NCI-H510A treated with DMSO at 0.1 percent for 48 hours (cell line): ENCODE measurements around the gene INPP4B.

Experiments
- DNase-seq: peaks from one replicate; lab custom pipeline; 2025; lab: John Stamatoyannopoulos, UW

INPP4B gene

GRCh38 chr4:142128529-142128928 lies 717.6 kb downstream of the INPP4B start:
- no peak for DNase-seq

GRCh38 chr4:142126890-142127497 lies 719.1 kb downstream of the INPP4B start:
- DNase-seq, result peak; percentile 77

- no peak for DNase-seq
Observed at GRCh38 chr4:142124874-142125273, 721.2 kb downstream of the INPP4B start.

- DNase-seq, result no peak
Observed at GRCh38 chr4:142121448-142122350, 724.4 kb downstream of the INPP4B start.

- DNase-seq, result no peak
Observed at GRCh38 chr4:142120921-142121320, 725.2 kb downstream of the INPP4B start.

GRCh38 chr4:142112451-142112850 lies 733.6 kb downstream of the INPP4B start:
- no peak for DNase-seq

GRCh38 chr4:142110136-142110535 lies 736.0 kb downstream of the INPP4B start:
- DNase-seq, result no peak

- DNase-seq, result no peak
Observed at GRCh38 chr4:142104041-142104440, 742.1 kb downstream of the INPP4B start.

GRCh38 chr4:142101401-142101800 lies 744.7 kb downstream of the INPP4B start:
- DNase-seq, result no peak

- DNase-seq, result no peak
Observed at GRCh38 chr4:142100941-142101340, 745.2 kb downstream of the INPP4B start.

GRCh38 chr4:142098900-142099545 lies 747.1 kb downstream of the INPP4B start:
- no peak for DNase-seq

- DNase-seq, result no peak
Observed at GRCh38 chr4:142098380-142098779, 747.7 kb downstream of the INPP4B start.

GRCh38 chr4:142097015-142097414 lies 749.1 kb downstream of the INPP4B start:
- DNase-seq, result no peak

- no peak for DNase-seq
Observed at GRCh38 chr4:142095886-142096605, 750.1 kb downstream of the INPP4B start.

GRCh38 chr4:142092941-142093340 lies 753.2 kb downstream of the INPP4B start:
- no peak for DNase-seq

GRCh38 chr4:142091691-142092182 lies 754.4 kb downstream of the INPP4B start:
- no peak for DNase-seq

- no peak for DNase-seq
Observed at GRCh38 chr4:142091085-142091513, 755.0 kb downstream of the INPP4B start.

GRCh38 chr4:142088906-142089305 lies 757.2 kb downstream of the INPP4B start:
- DNase-seq, result no peak

- DNase-seq, result no peak
Observed at GRCh38 chr4:142085513-142086292, 760.4 kb downstream of the INPP4B start.

GRCh38 chr4:142083264-142083663 lies 762.8 kb downstream of the INPP4B start:
- DNase-seq, result no peak

- DNase-seq, result no peak
Observed at GRCh38 chr4:142081025-142081424, 765.1 kb downstream of the INPP4B start.
